H7 (cell line): ENCODE measurements around the gene NKAIN1. TPM values are rescaled to one million over a fixed set of nuclear protein-coding genes. Genes with fewer than 3 reads are reported as not detected.
"Not testable (repeated sequence)": the region's sequence is repeated elsewhere in the genome, so short reads cannot be mapped to it uniquely, and the experiment has no call there.

Experiments
- DNase-seq: peaks from one replicate; pipeline ENCODE4 v3.0.0; 2012
- H3K27me3 ChIP-seq: 2 replicates; pipeline ENCODE4 v1.6.0; 2011; ENCODE audit warnings: mild to moderate bottlenecking, low read length; ENCODE audit not compliant: control insufficient read depth, insufficient read depth
- H3K36me3 ChIP-seq: replicated peaks from 2 replicates; pipeline ENCODE4 v1.5.1; 2011; ENCODE audit warnings: low read length; ENCODE audit not compliant: control insufficient read depth, insufficient read depth
- H3K4me3 ChIP-seq: 2 replicates; pipeline ENCODE4 v1.5.1; 2011; ENCODE audit warnings: low read depth, mild to moderate bottlenecking, control low read depth, low read length, moderate library complexity; ENCODE audit not compliant: insufficient read depth
- total RNA-seq: library from RNA; depleted of rRNA; stranded (reverse); fragments of >200 nt; shearing (Covaris generic); gene quantifications from 2 replicates; pipeline ENCODE4 v1.2.3, GENCODE V29; 2014; rRNA removed

NKAIN1 gene
- total RNA-seq, 1 experiment from 2014 or later = 89.9 TPM

DNA sequence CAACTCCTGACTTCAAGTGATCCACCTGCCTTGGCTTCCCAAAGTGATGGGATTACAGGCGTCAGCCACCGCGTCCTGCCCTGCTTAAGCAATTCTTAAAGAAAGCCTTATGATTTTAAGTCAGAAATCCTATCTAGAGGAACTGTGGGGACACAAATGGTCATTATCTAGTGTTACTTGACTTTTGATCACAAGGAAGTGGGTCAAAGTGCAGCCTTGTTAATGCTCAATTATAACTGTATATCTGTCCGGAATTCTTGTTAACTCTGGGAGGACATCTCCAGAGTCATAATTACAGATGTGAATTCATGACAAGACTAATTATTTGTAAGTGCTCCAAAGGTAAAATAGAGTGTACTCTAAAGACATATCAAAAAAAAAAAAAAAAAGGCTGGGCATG is 97.3 kb downstream of the NKAIN1 start:
- DNase-seq = no peak
- no peaks in the 10 kb centered on the region for H3K27me3 ChIP-seq
- H3K36me3 ChIP-seq = no peaks in the 10 kb centered on the region
- no peak overlapping the region for H3K4me3 ChIP-seq

DNA sequence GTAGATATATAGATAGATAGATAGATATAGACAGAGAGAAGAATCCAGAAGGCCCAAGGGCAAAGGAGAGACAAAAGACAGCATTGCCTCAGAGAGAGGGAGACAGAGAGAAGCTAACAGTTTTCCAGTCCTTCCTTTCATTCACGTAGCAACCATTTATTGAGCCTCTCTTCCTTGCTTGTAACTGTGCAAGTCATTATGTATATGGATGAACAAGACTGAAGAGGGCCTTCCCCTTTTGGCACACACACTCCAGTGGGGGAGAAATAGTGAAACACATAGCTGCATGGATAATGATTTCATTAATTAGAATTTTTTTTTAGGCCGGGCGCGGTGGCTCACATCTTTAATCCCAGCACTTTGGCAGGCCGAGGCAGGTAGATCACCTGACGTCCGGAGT is 99.4 kb downstream of the NKAIN1 start:
- no peaks in the 10 kb centered on the region for H3K27me3 ChIP-seq
- DNase-seq = no peak
- no peaks in the 10 kb centered on the region for H3K36me3 ChIP-seq
- H3K4me3 ChIP-seq = no peak overlapping the region

DNA sequence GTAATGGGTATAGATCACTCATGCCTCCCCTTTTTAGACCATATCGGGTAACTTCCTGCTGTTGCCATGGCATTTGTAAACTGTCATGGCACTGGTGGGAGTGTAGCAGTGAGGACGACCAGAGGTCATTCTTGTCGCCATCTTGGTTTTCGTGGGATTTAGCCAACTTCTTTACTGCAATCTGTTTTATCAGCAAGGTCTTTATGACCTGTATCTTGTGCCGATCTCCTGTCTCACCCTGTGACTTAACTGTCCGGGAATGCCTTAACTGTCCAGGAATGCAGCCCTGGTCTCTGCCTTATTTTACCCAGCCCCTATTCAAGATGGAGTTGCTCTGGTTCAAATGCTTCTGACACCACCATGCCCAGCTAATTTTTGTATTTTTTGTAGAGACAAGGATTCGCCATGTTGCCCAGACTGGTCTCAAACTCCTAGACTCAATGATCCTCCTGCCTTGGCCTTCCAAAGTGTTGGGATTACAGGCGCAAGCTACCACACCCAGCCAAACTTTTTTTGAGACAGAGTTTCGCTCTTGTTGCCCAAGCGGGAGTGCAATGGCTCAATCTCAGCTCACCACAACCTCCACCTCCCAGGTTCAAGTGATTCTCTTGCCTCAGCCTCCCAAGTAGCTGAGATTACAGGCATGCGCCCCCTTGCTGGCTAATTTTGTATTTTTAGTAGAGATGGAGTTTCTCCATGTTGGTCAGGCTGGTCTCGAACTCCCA is 100.7 kb downstream of the NKAIN1 start:
- not testable (repeated sequence) for H3K27me3 ChIP-seq, DNase-seq, H3K4me3 ChIP-seq, H3K36me3 ChIP-seq

DNA sequence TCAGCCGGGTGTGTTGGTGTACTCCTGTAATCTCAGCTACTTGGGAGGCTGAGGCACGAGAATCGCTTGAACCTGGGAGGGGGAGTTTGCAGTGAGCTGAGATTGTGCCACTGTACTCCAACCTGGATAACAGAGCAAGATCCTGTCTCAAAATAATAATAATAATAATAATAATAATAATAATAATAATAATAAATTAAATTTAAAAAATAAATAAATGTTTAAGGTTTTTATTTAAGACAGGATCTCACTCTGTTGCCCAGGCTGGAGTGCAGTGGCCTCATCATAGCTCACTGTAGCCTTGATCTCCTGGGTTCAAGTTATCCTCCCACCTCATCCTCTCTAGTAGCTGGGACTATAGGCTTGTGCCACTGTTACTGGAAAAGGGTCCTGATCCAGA is 101.8 kb downstream of the NKAIN1 start:
- H3K4me3 ChIP-seq, DNase-seq, H3K36me3 ChIP-seq, H3K27me3 ChIP-seq: not testable (repeated sequence)

DNA sequence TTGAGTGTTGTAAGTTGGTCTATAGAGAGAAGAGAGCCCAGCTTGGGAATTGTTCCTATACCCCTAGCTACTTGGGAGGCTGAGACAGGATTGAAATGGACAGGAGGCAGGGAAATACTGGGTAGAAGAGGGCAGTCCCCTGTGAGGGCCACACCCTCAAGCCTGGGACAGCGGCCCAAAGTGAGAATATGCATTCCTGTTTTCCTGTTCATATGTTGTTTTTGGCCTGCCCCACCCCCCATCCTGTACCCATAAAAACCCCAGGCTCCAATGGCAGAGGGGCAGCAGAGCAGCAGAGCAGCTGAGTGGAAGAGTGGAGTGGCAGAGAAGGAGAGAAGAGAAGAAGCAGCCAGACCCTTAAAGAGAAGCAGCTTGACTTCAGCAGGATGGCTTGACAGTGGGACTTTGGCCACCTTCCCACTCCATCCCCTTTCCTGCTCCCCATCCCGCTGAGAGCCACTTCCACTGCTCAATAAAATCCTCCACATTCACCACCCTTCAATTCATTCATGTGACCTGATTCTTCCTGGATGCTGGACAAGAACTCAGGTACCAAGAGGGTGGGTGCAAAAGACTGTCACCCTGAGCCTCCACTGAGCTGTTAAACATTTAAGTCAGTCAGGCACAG is 103.6 kb downstream of the NKAIN1 start:
- Histone ChIP-seq H3K36me3 (no peaks in the 10 kb centered on the region), H3K27me3 (no peaks in the 10 kb centered on the region), H3K4me3 (no peak overlapping the region)
- DNase-seq = no peak

DNA sequence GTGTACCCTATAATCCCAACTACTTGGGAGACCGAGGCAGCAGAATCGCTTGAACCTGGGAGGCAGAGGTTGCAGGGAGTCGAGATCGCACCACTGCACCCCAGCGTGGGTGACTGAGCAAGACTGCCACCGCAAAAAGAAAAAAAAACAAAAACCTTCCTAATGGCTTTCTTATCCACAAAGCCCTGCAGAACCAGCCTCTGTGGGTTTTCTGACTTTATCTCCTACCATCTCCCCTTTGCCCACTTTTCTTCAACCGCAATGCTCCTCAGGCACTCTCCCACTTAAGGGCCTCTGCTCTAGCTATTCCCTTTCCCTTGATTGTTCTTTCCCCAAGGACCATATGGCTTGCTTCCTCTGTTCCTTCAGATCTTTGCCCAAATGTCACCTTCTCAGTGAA is 106.3 kb downstream of the NKAIN1 start:
- Histone ChIP-seq H3K4me3 (no peak overlapping the region), H3K36me3 (no peaks in the 10 kb centered on the region), H3K27me3 (no peaks in the 10 kb centered on the region)
- no peak for DNase-seq

Other genes starting within 250 kb of the NKAIN1 start
- gene PUM1, start 174.2 kb downstream of the NKAIN1 start, total RNA-seq = 105 and 115 TPM in 2 replicates
- gene SNRNP40, start 56.9 kb upstream of the NKAIN1 start, total RNA-seq = 325 and 375 TPM in 2 replicates
- 83.9 and 88.3 TPM in 2 replicates for gene ZCCHC17, start 57.1 kb upstream of the NKAIN1 start, total RNA-seq
- 14.4 and 15.6 TPM in 2 replicates for gene FABP3, start 133.2 kb upstream of the NKAIN1 start, total RNA-seq
- 39.2 and 40.0 TPM in 2 replicates for gene SERINC2, start 173.3 kb upstream of the NKAIN1 start, total RNA-seq